ENCODE data around the gene DYNC1I2. TPM values are rescaled to one million over a fixed set of nuclear protein-coding genes. Genes with fewer than 3 reads are reported as not detected.
A peak's percentile ranks its signal among the peaks of the same experiment; 100 is the strongest.

The DYNC1I2 gene
- 99.7 and 134 TPM in 2 replicates for polyA plus RNA-seq (2012; rRNA removed)
- 139 and 147 TPM in 2 replicates for polyA plus RNA-seq (2012; cell fraction: cytosol; rRNA removed)
- 50.7 and 114 TPM in 2 replicates for polyA plus RNA-seq (2012; cell fraction: nucleus; rRNA removed)

- H3K4me1 ChIP-seq (ENCODE audit: control insufficient read depth in 1 of 2, insufficient read depth in 2 of 2, low read depth in 1 of 2, low read length in 1 of 2), result peaks cover 7 to 8% of the 10 kb centered on the region in 2 experiments; a peak in 2 of 4 replicates
- ChIA-PET POLR2A (interaction anchor here (1.0 to 1.6 kb wide), 2 partner anchors 12 to 37 kb away, joined by 5 to 6 read pairs; no protein-coding TSS in a partner anchor), CTCF (interaction anchor here (1.0 to 2.2 kb wide), 6 partner anchors 11 to 417 kb away, joined by 3 to 8 read pairs (median 5); no protein-coding TSS in a partner anchor)
- peaks cover 15 to 28% of the 10 kb centered on the region in 2 experiments for H3K36me3 ChIP-seq (replicated peaks in 1 of 2; ENCODE audit: control insufficient read depth in 1 of 2, insufficient read depth in 2 of 2, low read length in 1 of 2)
- no peaks in the 10 kb centered on the region for H3K27me3 ChIP-seq (ENCODE audit: insufficient read depth)
- H4K20me1 ChIP-seq (ENCODE audit: insufficient read depth), result peaks cover 36% of the 10 kb centered on the region
- DNase-seq, result peak; percentile 83
- H3K79me2 ChIP-seq (ENCODE audit: insufficient read depth), result peaks cover 49% of the 10 kb centered on the region
- peak within 1 kb of the TSS; percentile 90 for H2AFZ ChIP-seq (ENCODE audit: low read depth)
- H3K9me2 ChIP-seq, result no peaks in the 10 kb centered on the region
- H3K27ac ChIP-seq (ENCODE audit: low read depth in 2 of 2, low read length in 1 of 2), result peak within 1 kb of the TSS; percentile 79 to 95
- peaks cover 7% of the 10 kb centered on the region for H3F3A ChIP-seq (replicated peaks; ENCODE audit: insufficient read depth)
- peak within 1 kb of the TSS; percentile 74 for H3K4me2 ChIP-seq
- H3K9ac ChIP-seq, result peak within 1 kb of the TSS; percentile 91
- WGBS (ENCODE audit: low lambda C conversion rate), result 0% methylated on average over 20 of the region's 51 CpGs
- H3K4me3 ChIP-seq (ENCODE audit: low read depth in 2 of 2, low read length in 1 of 2), result peak within 1 kb of the TSS; percentile 83 to 96
- H3K9me3 ChIP-seq, result no peaks in the 10 kb centered on the region
- TF ChIP-seq TAF1 (IDR thresholded peaks at IDR 0.05; ENCODE audit: borderline replicate concordance, low read depth, low read length) (peak; percentile 44; the same call in 1 of the 2 replicates), SMC3 (IDR thresholded peaks at IDR 0.05; ENCODE audit: low read depth, low read length) (no peak), YY1 (IDR thresholded peaks at IDR 0.05; ENCODE audit: low read depth) (peak; percentile 35; the same call in 1 of the 2 replicates), ELF1 (IDR thresholded peaks at IDR 0.05) (peak; percentile 94), FOSL2 (IDR thresholded peaks at IDR 0.05; ENCODE audit: borderline replicate concordance, low read depth) (peak; percentile 59; the same call in 1 of the 2 replicates), MXI1 (IDR thresholded peaks at IDR 0.05; ENCODE audit: low read depth, low read length) (peak; percentile 73), NFIC (IDR thresholded peaks at IDR 0.05; ENCODE audit: borderline replicate concordance) (no peak), RFX5 (IDR thresholded peaks at IDR 0.05; ENCODE audit: low read length) (no peak), TEAD4 (IDR thresholded peaks at IDR 0.05; ENCODE audit: borderline replicate concordance, insufficient read depth) (no peak), REST (IDR thresholded peaks at IDR 0.05; ENCODE audit: low read depth, low read length) (no peak), EZH2phosphoT487 (IDR thresholded peaks at IDR 0.05; ENCODE audit: borderline replicate concordance, low read depth) (no peak), POLR2AphosphoS5 (IDR thresholded peaks at IDR 0.05; ENCODE audit: low read depth, low read length) (peak; percentile 54; the same call in 1 of the 2 replicates), NRF1 (IDR thresholded peaks at IDR 0.05; ENCODE audit: low read depth, low read length) (peak; percentile 37; the same call in 1 of the 2 replicates), USF1 (IDR thresholded peaks at IDR 0.05; ENCODE audit: borderline replicate concordance, low read depth) (no peak), MEF2A (IDR thresholded peaks at IDR 0.05; ENCODE audit: borderline replicate concordance, low read depth) (no peak), FOXM1 (IDR thresholded peaks at IDR 0.05; ENCODE audit: low read depth) (no peak), RXRA (IDR thresholded peaks at IDR 0.05; ENCODE audit: borderline replicate concordance, low read depth) (no peak), FOXJ3 (CRISPR knock-in tag; IDR thresholded peaks at IDR 0.05) (no peak), RAD21 (IDR thresholded peaks at IDR 0.05; ENCODE audit: low read length) (no peak), TCF12 (IDR thresholded peaks at IDR 0.05) (no peak), JUND (IDR thresholded peaks at IDR 0.05) (no peak), IRF3 (IDR thresholded peaks at IDR 0.05; ENCODE audit: low read depth, low read length) (no peak), PBX3 (IDR thresholded peaks at IDR 0.05) (no peak), SIN3A (IDR thresholded peaks at IDR 0.05; ENCODE audit: borderline replicate concordance, low read depth, low read length) (peak; percentile 54; the same call in 1 of the 2 replicates), GATA2 (CRISPR knock-in tag; IDR thresholded peaks at IDR 0.05) (no peak), USF2 (IDR thresholded peaks at IDR 0.05; ENCODE audit: borderline replicate concordance, low read depth, low read length) (no peak)
Measured at GRCh38 chr2:171687287-171688128, at the start of gene DYNC1I2. DYNC1I2 (plus strand) TSS chr2:171687469; CDS start chr2:171690156, 2,687 bp downstream.

Data from SK-N-SH (cell line).